NCI-H1105 treated with DMSO at 0.1 percent for 48 hours (cell line): Measurements from ENCODE around the gene ING4.

Source experiments
- DNase-seq: peaks from one replicate; lab custom pipeline; 2025; lab: John Stamatoyannopoulos, UW

ING4 gene

GRCh38 chr12:6635856-6636531 is 26.9 kb downstream of the ING4 start, which contains the start of gene LPAR5:
Gene LPAR5, minus strand, starts transcription at chr12:6635959. Its CDS starts 14,711 bp downstream, at chr12:6621248.
- no peak for DNase-seq

GRCh38 chr12:6635375-6635855 is 27.5 kb downstream of the ING4 start:
- no peak for DNase-seq

- DNase-seq: no peak
Observed at GRCh38 chr12:6632026-6632983, 30.6 kb downstream of the ING4 start.

- no peak for DNase-seq
Observed at GRCh38 chr12:6631549-6631961, 31.4 kb downstream of the ING4 start.

GRCh38 chr12:6630736-6631135 is 32.2 kb downstream of the ING4 start:
- DNase-seq: no peak

GRCh38 chr12:6627616-6628015 is 35.3 kb downstream of the ING4 start:
- DNase-seq: no peak

GRCh38 chr12:6626654-6627283 is 36.1 kb downstream of the ING4 start:
- no peak for DNase-seq

GRCh38 chr12:6620885-6621274 is 42.0 kb downstream of the ING4 start:
- DNase-seq: no peak

- no peak for DNase-seq
Observed at GRCh38 chr12:6620137-6620884, 42.6 kb downstream of the ING4 start.

- no peak for DNase-seq
Observed at GRCh38 chr12:6618483-6619225, 44.3 kb downstream of the ING4 start.

GRCh38 chr12:6615802-6616201 is 47.1 kb downstream of the ING4 start:
- no peak for DNase-seq

GRCh38 chr12:6614513-6615172 is 48.3 kb downstream of the ING4 start:
- no peak for DNase-seq

GRCh38 chr12:6613776-6614512 is 49.0 kb downstream of the ING4 start:
- DNase-seq: peak; percentile 98

- DNase-seq: peak; percentile 97
Observed at GRCh38 chr12:6613015-6613775, 49.7 kb downstream of the ING4 start.

GRCh38 chr12:6612652-6613014 is 50.3 kb downstream of the ING4 start:
- no peak for DNase-seq

GRCh38 chr12:6612247-6612646 is 50.7 kb downstream of the ING4 start:
- no peak for DNase-seq

- DNase-seq: no peak
Observed at GRCh38 chr12:6608592-6609281, 54.2 kb downstream of the ING4 start.
